ENCODE data around the gene EPB42. TPM values are rescaled to one million over a fixed set of nuclear protein-coding genes. Genes with fewer than 3 reads are reported as not detected.
A peak's percentile ranks its signal among the peaks of the same experiment; 100 is the strongest.

The EPB42 gene
- total and polyA plus RNA-seq, 2 experiments from 2014 or later: not detected

DNA sequence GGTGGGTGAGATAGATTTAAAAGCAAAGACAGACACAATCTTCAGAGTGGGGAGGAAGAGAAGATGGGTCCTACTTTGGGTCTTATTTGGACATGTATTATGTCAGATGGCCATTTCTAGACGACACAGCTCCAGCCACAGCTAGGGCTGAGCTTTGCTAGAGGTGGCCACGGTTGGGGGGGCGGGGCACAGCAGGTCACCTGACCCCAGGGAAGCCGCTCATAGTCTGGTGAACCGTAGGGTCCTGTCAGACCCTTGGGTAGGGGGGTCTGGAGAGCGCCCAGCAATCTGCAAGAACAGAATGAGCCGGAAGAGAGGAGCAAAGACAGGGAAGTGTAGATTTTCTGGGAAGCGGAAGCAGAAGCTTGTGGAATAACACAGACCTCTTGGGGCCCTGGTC is 6.6 kb downstream of the EPB42 start:
- no peaks in the 10 kb centered on the region for H3K9me3 Mint-ChIP-seq
- H3K36me3 Mint-ChIP-seq (ENCODE audit: low read depth): no peaks in the 10 kb centered on the region
- Histone ChIP-seq H3K4me2 (no peak overlapping the region), H4K20me1 (replicated peaks; ENCODE audit: insufficient read depth) (no peaks in the 10 kb centered on the region), H3K4me1 (ENCODE audit: insufficient read depth) (no peaks in the 10 kb centered on the region), H3F3A (replicated peaks; ENCODE audit: low read depth) (no peaks in the 10 kb centered on the region), H3K27me3 (ENCODE audit: insufficient read depth) (no peaks in the 10 kb centered on the region), H3K36me3 (ENCODE audit: insufficient read depth) (no peaks in the 10 kb centered on the region), H2AFZ (peak overlapping the region; percentile 96; the same call in 1 of the 2 replicates), H3K27ac (ENCODE audit: low read depth) (no peak overlapping the region), H3K9me2 (ENCODE audit: insufficient read depth) (no peaks in the 10 kb centered on the region), H3K4me3 (no peak overlapping the region), H3K79me2 (replicated peaks; ENCODE audit: insufficient read depth) (no peaks in the 10 kb centered on the region)
- no peak overlapping the region for H3K4me3 Mint-ChIP-seq
- DNase-seq (ENCODE audit: low spot score) (no peak), ATAC-seq (peak; percentile 25; the same call in 2 of the 3 replicates)
- H3K27me3 Mint-ChIP-seq (ENCODE audit: insufficient read depth, low read depth, poor library complexity): peaks cover 6% of the 10 kb centered on the region
- no peak overlapping the region; the same call in 1 of the 2 replicates for H3K27ac Mint-ChIP-seq
- TF ChIP-seq EZH2phosphoT487 (IDR thresholded peaks at IDR 0.05; ENCODE audit: unreplicated experiment) (no peak), NANOG (IDR thresholded peaks at IDR 0.05; ENCODE audit: borderline replicate concordance) (no peak), POLR2AphosphoS5 (IDR thresholded peaks at IDR 0.05; ENCODE audit: low read depth) (no peak), CTCF (conservative IDR thresholded peaks at IDR 0.05; ENCODE audit: low read depth in 2 of 2) (no peak), STAT1 (IDR thresholded peaks at IDR 0.05; ENCODE audit: unreplicated experiment) (no peak), ZNF114 (CRISPR knock-in tag; IDR thresholded peaks at IDR 0.05) (no peak), CREB1 (CRISPR knock-in tag; IDR thresholded peaks at IDR 0.05; ENCODE audit: low read depth) (no peak), ZNF331 (CRISPR knock-in tag; IDR thresholded peaks at IDR 0.05; ENCODE audit: low read depth) (no peak), JUNB (IDR thresholded peaks at IDR 0.05; ENCODE audit: unreplicated experiment) (no peak), ETS1 (IDR thresholded peaks at IDR 0.05) (no peak), EZH2 (IDR thresholded peaks at IDR 0.05; ENCODE audit: low read depth, unreplicated experiment) (no peak)
- TF ChIP-seq, protein P1, sequence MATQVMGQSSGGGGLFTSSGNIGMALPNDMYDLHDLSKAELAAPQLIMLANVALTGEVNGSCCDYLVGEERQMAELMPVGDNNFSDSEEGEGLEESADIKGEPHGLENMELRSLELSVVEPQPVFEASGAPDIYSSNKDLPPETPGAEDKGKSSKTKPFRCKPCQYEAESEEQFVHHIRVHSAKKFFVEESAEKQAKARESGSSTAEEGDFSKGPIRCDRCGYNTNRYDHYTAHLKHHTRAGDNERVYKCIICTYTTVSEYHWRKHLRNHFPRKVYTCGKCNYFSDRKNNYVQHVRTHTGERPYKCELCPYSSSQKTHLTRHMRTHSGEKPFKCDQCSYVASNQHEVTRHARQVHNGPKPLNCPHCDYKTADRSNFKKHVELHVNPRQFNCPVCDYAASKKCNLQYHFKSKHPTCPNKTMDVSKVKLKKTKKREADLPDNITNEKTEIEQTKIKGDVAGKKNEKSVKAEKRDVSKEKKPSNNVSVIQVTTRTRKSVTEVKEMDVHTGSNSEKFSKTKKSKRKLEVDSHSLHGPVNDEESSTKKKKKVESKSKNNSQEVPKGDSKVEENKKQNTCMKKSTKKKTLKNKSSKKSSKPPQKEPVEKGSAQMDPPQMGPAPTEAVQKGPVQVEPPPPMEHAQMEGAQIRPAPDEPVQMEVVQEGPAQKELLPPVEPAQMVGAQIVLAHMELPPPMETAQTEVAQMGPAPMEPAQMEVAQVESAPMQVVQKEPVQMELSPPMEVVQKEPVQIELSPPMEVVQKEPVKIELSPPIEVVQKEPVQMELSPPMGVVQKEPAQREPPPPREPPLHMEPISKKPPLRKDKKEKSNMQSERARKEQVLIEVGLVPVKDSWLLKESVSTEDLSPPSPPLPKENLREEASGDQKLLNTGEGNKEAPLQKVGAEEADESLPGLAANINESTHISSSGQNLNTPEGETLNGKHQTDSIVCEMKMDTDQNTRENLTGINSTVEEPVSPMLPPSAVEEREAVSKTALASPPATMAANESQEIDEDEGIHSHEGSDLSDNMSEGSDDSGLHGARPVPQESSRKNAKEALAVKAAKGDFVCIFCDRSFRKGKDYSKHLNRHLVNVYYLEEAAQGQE (IDR thresholded peaks at IDR 0.05; ENCODE audit: unreplicated experiment): no peak
- TF ChIP-seq, protein P2, sequence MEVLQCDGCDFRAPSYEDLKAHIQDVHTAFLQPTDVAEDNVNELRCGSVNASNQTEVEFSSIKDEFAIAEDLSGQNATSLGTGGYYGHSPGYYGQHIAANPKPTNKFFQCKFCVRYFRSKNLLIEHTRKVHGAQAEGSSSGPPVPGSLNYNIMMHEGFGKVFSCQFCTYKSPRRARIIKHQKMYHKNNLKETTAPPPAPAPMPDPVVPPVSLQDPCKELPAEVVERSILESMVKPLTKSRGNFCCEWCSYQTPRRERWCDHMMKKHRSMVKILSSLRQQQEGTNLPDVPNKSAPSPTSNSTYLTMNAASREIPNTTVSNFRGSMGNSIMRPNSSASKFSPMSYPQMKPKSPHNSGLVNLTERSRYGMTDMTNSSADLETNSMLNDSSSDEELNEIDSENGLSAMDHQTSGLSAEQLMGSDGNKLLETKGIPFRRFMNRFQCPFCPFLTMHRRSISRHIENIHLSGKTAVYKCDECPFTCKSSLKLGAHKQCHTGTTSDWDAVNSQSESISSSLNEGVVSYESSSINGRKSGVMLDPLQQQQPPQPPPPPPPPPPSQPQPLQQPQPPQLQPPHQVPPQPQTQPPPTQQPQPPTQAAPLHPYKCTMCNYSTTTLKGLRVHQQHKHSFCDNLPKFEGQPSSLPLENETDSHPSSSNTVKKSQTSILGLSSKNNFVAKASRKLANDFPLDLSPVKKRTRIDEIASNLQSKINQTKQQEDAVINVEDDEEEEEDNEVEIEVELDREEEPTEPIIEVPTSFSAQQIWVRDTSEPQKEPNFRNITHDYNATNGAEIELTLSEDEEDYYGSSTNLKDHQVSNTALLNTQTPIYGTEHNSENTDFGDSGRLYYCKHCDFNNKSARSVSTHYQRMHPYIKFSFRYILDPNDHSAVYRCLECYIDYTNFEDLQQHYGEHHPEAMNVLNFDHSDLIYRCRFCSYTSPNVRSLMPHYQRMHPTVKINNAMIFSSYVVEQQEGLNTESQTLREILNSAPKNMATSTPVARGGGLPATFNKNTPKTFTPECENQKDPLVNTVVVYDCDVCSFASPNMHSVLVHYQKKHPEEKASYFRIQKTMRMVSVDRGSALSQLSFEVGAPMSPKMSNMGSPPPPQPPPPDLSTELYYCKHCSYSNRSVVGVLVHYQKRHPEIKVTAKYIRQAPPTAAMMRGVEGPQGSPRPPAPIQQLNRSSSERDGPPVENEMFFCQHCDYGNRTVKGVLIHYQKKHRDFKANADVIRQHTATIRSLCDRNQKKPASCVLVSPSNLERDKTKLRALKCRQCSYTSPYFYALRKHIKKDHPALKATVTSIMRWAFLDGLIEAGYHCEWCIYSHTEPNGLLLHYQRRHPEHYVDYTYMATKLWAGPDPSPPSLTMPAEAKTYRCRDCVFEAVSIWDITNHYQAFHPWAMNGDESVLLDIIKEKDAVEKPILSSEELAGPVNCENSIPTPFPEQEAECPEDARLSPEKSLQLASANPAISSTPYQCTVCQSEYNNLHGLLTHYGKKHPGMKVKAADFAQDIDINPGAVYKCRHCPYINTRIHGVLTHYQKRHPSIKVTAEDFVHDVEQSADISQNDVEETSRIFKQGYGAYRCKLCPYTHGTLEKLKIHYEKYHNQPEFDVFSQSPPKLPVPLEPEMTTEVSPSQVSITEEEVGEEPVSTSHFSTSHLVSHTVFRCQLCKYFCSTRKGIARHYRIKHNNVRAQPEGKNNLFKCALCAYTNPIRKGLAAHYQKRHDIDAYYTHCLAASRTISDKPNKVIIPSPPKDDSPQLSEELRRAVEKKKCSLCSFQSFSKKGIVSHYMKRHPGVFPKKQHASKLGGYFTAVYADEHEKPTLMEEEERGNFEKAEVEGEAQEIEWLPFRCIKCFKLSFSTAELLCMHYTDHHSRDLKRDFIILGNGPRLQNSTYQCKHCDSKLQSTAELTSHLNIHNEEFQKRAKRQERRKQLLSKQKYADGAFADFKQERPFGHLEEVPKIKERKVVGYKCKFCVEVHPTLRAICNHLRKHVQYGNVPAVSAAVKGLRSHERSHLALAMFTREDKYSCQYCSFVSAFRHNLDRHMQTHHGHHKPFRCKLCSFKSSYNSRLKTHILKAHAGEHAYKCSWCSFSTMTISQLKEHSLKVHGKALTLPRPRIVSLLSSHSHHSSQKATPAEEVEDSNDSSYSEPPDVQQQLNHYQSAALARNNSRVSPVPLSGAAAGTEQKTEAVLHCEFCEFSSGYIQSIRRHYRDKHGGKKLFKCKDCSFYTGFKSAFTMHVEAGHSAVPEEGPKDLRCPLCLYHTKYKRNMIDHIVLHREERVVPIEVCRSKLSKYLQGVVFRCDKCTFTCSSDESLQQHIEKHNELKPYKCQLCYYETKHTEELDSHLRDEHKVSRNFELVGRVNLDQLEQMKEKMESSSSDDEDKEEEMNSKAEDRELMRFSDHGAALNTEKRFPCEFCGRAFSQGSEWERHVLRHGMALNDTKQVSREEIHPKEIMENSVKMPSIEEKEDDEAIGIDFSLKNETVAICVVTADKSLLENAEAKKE (CRISPR knock-in tag; IDR thresholded peaks at IDR 0.05): no peak
- H3K4me1 Mint-ChIP-seq: peaks cover 13% of the 10 kb centered on the region
